ENCODE data around the gene DGKH.

DGKH gene

DNA sequence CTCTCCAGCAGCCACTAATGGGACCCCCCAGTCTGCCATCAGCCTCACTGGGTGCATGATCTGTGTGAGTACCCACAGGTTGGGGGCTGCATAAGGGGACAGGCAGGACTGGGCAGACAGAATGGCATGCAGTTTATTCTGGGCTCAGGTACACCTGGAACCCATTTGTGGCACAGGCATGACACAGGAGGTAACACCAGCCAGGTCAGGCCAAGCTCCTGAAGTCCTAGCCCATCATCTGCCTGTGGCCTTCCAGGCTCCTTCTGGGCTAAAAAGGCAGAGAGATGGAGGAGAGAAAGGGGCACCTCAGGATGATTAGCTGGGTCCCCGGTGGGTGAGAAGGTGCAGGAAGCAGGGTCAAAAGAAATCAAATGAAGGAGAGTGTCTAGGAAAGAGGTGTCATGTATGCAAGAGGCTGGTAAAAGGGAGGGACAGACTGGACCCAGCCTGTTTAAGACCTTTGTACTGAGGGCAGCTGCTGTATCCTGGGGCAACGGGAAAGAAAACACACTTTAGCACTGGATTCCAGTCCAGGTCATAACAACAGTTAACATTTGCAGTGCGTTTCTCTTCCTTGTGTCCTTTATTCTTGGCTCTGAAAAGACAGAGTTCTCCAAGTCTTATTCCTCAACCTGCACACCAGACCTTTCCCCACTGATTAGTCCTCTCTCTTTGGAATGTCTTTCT lies 20.2 kb upstream of the DGKH start:
- no peak for ATAC-seq (replicated peaks)
- H3K9me3 Mint-ChIP-seq, result no peaks in the 10 kb centered on the region
- no peaks in the 10 kb centered on the region for H3K36me3 Mint-ChIP-seq (ENCODE audit: insufficient read depth)
- peaks cover 23 to 25% of the 10 kb centered on the region in 2 donors for H3K27me3 Mint-ChIP-seq
- H3K4me1 Mint-ChIP-seq (ENCODE audit: low read depth in 2 of 2), result no peaks in the 10 kb centered on the region
- H3K27ac Mint-ChIP-seq, result no peak overlapping the region
- no peak for DNase-seq
- H3K4me3 Mint-ChIP-seq, result no peak overlapping the region

DNA sequence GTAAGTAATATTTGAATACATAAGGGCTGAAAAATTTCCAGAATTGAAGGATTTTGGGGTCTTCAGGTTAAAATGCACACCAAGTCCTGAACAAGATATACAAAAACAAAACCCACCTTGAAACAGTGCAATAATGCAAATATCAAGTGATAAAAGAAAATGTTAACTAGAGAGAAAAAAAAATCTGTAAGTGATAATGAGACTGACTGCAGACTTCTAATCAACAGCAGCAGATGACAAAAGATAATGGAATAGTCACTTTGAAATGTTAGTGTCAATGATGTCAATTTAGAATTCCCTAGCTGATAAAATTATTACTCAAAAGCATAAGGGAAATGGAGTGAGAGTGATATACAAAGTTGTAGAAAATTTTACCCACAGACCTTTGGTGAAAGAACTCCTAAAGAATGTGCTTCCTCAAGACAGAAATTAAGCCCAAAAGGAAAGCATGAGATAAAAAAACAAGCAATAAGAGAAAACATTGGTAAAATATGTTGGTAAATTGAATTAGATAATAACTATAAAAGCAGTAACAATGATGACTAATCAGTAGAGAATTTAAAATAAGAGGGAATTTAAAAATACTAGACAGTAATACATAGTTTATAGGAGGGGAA lies 12.4 kb upstream of the DGKH start:
- no peaks in the 10 kb centered on the region for H3K27me3 Mint-ChIP-seq
- DNase-seq (no peak), ATAC-seq (replicated peaks) (no peak)
- peaks cover 10% of the 10 kb centered on the region for H3K36me3 Mint-ChIP-seq (ENCODE audit: insufficient read depth)
- no peak overlapping the region for H3K4me3 Mint-ChIP-seq
- no peaks in the 10 kb centered on the region for H3K9me3 Mint-ChIP-seq
- peaks cover 6 to 9% of the 10 kb centered on the region in 2 donors for H3K4me1 Mint-ChIP-seq (ENCODE audit: low read depth in 2 of 2)
- H3K27ac Mint-ChIP-seq, result no peak overlapping the region

DNA sequence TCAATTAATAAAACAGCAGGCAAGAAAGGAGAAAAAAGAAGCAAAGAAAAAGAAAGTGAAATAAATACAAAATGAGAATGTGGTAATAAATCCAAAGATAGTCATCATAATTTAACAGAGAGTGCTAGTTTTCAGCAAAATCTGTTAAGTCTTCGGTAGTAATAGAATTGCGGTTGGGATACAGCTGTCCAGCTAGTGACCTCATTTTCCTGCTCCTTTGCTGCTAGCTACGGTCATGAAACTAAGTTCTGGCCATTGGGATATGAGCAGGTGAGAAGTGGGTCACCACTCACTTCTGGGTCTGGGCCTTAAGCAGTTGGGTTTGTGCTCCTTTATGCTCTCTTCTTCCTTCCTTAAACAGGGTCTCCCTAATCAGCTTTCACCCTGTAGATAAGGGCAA lies 11.7 kb upstream of the DGKH start:
- H3K9me3 Mint-ChIP-seq, result no peaks in the 10 kb centered on the region
- ATAC-seq (replicated peaks) (no peak), DNase-seq (no peak)
- H3K36me3 Mint-ChIP-seq (ENCODE audit: insufficient read depth), result peaks cover 10% of the 10 kb centered on the region
- no peak overlapping the region for H3K4me3 Mint-ChIP-seq
- peaks cover 9 to 13% of the 10 kb centered on the region in 2 donors for H3K4me1 Mint-ChIP-seq (ENCODE audit: low read depth in 2 of 2)
- H3K27ac Mint-ChIP-seq, result no peak overlapping the region
- no peaks in the 10 kb centered on the region for H3K27me3 Mint-ChIP-seq

DNA sequence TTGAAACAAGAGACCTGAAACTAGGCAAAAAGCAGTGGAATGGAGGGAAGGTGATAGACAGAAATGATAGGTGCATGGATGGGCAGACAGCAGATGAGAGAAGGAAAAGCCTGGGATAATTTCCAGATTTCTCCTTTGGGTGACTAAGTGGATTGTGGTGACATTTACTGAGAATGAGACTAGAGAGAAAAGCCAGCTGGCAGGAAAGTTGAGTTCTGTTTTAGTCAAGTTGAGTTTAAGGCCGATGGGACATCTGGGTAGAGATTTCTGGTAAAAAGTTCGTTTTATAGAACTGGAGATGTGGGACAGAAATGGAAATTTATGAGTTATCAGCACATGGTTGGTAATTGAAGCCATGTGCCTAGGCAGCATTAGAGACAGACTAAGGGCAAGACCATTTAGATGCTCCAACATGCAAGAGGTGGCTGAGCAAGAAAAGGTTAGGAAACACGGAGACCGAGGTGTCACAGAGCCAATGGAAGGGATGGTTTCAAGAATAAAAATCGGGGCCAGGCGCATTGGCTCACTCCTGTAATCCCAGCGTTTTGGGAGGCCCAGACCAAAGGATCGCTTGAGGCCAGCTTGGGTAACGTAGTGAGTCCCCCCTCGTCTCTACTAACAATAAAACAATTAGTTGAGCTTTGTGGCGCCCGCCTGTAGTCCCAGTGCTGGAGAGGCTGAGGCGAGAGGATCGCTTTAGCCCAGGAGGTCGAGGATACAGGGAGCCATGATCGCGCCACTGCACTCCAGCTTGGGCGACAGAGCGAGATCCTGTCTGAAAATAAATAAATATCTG lies 9.6 kb upstream of the DGKH start:
- ATAC-seq (replicated peaks) (no peak), DNase-seq (no peak)
- Mint-ChIP-seq H3K27ac (peak overlapping the region; percentile 23 to 27), H3K9me3 (no peaks in the 10 kb centered on the region), H3K27me3 (no peaks in the 10 kb centered on the region), H3K4me1 (ENCODE audit: low read depth in 2 of 2) (peaks cover 13 to 17% of the 10 kb centered on the region in 2 donors), H3K36me3 (ENCODE audit: insufficient read depth) (peaks cover 13% of the 10 kb centered on the region), H3K4me3 (peak overlapping the region; percentile 87 to 92)

DNA sequence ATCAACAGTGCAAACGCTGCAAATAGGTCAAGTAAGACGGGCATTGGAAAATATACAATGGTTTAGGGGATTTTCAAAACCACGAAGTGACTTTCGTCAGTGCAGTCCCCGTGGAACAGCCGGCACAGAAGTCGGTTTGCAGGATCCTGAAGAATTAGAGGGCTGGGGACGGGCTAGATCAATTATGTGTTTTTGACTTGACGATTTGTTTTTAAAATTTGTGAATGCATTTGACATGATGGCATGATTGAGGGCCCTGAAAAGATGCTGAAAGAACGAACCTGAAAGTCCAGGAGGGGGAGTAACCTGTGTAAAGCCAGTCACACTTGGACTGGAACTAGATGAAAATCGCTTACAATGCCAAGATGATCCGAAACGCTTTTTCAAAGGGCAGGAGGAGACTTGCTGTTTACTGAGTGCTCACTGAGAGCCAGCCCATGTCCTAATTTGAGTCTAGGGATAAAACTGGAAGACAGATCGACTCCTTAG lies 8.9 kb upstream of the DGKH start:
- H3K9me3 Mint-ChIP-seq, result no peaks in the 10 kb centered on the region
- ATAC-seq (replicated peaks) (peak; percentile 10), DNase-seq (no peak)
- peaks cover 13 to 17% of the 10 kb centered on the region in 2 donors for H3K4me1 Mint-ChIP-seq (ENCODE audit: low read depth in 2 of 2)
- peak overlapping the region; percentile 23 to 27 for H3K27ac Mint-ChIP-seq
- peak overlapping the region; percentile 87 to 92 for H3K4me3 Mint-ChIP-seq
- H3K36me3 Mint-ChIP-seq (ENCODE audit: insufficient read depth), result peaks cover 13% of the 10 kb centered on the region
- H3K27me3 Mint-ChIP-seq, result no peaks in the 10 kb centered on the region

DNA sequence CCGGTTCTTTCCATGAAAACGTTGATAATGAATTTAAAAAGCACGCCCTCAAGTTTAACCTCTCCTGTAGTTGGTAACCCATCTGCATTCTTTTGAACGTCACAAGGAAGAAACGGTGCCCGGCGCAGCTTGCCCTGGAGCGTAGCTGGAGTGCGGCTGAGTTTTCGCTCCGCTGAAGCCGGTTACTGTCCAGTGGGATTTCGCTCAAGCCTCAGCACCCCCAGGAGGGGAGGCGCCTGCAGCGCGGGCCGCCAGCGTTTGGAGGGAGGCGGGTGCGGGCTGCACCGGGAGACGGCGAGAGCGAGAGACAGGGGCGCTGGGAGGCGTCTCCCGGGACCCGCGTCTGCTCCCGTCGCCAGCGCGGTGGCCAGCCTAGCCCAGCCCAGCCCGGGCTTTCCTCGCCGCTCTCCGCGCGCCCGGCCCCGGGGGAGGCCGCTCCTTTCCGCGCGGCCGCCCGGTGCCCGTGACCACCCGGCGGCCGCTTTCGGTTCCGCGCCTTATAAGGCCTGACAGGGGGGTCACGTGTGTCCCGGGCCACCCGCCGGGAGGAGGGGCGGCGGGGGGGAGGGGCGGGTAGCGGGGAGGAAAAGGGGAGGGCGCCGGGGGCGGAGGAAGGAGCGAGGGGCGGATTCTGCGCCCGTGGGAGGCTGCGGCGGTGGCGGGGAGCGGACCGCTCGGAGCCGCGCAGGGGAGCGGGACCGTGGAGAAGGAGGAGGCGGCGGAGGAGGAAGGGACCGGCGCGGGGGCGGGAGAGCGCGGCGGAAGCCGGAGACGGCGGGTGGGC lies 8.3 kb upstream of the DGKH start:
- no peaks in the 10 kb centered on the region for H3K27me3 Mint-ChIP-seq
- H3K4me3 Mint-ChIP-seq, result peak overlapping the region; percentile 87 to 92
- H3K36me3 Mint-ChIP-seq (ENCODE audit: insufficient read depth), result peaks cover 13% of the 10 kb centered on the region
- H3K27ac Mint-ChIP-seq, result peak overlapping the region; percentile 23 to 27
- peak; percentile 73 to 76 (median 76) for DNase-seq
- peaks cover 13 to 17% of the 10 kb centered on the region in 2 donors for H3K4me1 Mint-ChIP-seq (ENCODE audit: low read depth in 2 of 2)
- ATAC-seq (replicated peaks), result peak; percentile 80
- H3K9me3 Mint-ChIP-seq, result no peaks in the 10 kb centered on the region

DNA sequence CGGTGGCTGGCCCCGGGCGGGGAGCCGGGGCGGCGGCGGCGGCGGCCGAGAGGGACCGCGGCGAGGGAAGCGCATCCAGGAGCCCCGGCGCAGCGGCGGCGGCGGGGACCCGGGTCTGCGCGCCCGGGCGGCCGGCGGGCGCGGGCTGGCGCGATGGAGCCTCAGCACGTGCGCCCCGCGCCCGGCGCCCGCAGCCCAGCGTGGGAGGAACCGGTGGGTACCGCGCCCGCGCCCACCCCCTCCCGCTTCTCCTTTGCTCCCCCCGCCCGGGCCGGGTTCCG lies 7.8 kb upstream of the DGKH start:
- no peaks in the 10 kb centered on the region for H3K9me3 Mint-ChIP-seq
- H3K4me3 Mint-ChIP-seq, result peak overlapping the region; percentile 87 to 92
- peaks cover 13 to 17% of the 10 kb centered on the region in 2 donors for H3K4me1 Mint-ChIP-seq (ENCODE audit: low read depth in 2 of 2)
- H3K36me3 Mint-ChIP-seq (ENCODE audit: insufficient read depth), result peaks cover 13% of the 10 kb centered on the region
- no peaks in the 10 kb centered on the region for H3K27me3 Mint-ChIP-seq
- H3K27ac Mint-ChIP-seq, result no peak overlapping the region
- ATAC-seq (replicated peaks) (no peak), DNase-seq (peak in 1 of 3 experiments; percentile 8)

DNA sequence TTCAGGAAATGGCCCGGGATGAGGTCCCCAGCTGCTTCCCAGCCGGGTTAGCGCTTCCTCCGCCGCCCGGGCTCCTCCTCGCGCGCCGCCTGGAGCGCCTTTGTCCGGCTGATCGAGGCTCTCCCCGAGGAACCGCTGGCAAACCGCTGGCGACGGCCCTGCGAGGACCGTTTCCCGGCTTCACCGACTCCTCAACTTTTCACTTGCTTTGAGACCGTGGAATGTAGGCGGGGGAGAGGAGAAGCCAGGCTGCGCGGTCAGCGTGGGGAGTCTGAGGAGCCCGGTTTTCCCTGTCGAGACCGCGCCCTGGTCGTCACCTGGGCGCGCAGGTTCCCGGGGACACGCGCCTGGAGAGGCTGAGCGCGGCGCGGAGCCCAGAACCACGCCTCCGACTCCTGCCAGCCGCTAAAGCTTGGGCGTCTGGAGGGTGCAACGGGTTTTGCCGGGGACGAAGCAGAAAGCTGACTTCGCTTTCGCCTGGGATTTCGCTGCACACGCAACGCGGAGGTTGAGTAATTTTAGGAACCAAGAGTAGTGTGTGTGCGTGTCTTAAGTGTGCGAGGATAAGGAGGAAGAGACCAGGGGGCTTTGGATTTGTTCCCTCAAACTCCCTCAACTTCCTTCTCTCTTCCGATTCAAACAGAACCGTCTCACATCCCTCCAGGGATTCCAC lies 7.3 kb upstream of the DGKH start:
- peak; percentile 0 for ATAC-seq (replicated peaks)
- Mint-ChIP-seq H3K27me3 (no peaks in the 10 kb centered on the region), H3K4me3 (peak overlapping the region; percentile 80 to 92)

DNA sequence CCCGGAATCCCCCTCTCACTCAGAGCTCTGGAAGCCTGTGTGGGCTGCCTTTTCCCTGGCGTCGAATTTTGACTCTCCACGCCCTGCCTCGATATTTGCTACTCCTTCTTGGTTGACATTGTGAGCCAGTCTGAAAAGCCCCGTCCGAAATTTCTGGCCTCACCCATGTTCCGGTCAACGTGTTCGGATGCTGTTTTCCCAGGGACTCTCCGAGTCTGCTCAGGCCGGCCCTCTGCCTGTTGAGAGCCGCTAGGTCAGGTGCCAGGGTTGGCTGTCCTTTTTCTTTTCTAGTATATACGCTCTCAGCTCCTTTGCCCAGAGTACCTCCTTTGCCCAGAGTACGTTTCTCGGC lies 6.8 kb upstream of the DGKH start:
- H3K4me1 Mint-ChIP-seq (ENCODE audit: low read depth in 2 of 2), result peaks cover 13 to 17% of the 10 kb centered on the region in 2 donors
- H3K4me3 Mint-ChIP-seq, result peak overlapping the region; percentile 80 to 92
- H3K27ac Mint-ChIP-seq, result peak overlapping the region; percentile 13 to 87
- no peaks in the 10 kb centered on the region for H3K27me3 Mint-ChIP-seq
- ATAC-seq (replicated peaks) (no peak), DNase-seq (no peak)
- no peaks in the 10 kb centered on the region for H3K9me3 Mint-ChIP-seq
- H3K36me3 Mint-ChIP-seq (ENCODE audit: insufficient read depth), result peaks cover 13% of the 10 kb centered on the region

More for the DNA sequence above, 7.3 kb upstream of the DGKH start:
- H3K27ac Mint-ChIP-seq, result peak overlapping the region; percentile 13 to 87
- no peaks in the 10 kb centered on the region for H3K9me3 Mint-ChIP-seq
- H3K36me3 Mint-ChIP-seq (ENCODE audit: insufficient read depth), result peaks cover 13% of the 10 kb centered on the region
- peaks cover 13 to 17% of the 10 kb centered on the region in 2 donors for H3K4me1 Mint-ChIP-seq (ENCODE audit: low read depth in 2 of 2)
- DNase-seq, result peak; percentile 6 to 20 (median 10)

DNA sequence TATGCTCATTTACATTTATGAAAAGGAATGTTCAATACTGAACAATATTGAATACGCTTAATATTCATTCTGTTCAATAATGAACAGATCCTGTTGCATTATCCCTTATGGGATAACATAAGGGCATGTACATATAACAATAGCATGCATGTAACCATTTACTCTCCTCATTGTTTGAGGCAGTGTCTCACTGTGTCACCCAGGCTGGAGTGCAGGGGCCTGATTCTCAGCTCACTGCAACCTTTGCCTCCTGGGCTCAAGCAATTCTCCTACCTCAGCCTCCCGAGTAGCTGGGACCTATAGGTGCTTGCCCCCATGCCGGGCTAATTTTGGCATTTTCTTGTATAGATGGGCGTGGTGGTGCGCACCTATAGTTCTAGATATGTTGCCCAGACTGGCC lies 4.8 kb upstream of the DGKH start:
- ATAC-seq (replicated peaks) (no peak), DNase-seq (no peak)
- H3K27ac Mint-ChIP-seq, result no peak overlapping the region
- peaks cover 13% of the 10 kb centered on the region for H3K36me3 Mint-ChIP-seq (ENCODE audit: insufficient read depth)
- H3K4me3 Mint-ChIP-seq, result no peak overlapping the region
- H3K4me1 Mint-ChIP-seq (ENCODE audit: low read depth in 2 of 2), result peaks cover 20 to 26% of the 10 kb centered on the region in 2 donors
- no peaks in the 10 kb centered on the region for H3K27me3 Mint-ChIP-seq
- no peaks in the 10 kb centered on the region for H3K9me3 Mint-ChIP-seq

DNA sequence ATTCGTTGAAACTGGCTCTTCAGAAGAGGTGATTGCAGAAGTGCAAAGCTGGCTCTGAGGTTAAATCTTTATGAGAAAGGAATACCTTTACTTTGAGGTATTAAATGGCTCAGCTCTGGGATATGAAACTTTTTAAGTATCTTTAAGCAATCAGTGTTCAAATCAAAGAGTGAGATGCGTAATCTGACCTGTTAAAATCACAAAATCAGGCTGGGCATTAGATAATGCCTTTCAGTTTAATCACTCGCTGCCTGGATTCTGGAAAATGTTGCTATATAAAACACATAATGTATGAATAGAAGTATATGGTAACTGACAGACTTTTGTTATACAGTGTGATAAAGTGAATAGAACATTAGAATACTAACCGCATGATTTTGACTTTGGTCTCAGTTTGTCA lies 2.0 kb upstream of the DGKH start:
- DNase-seq, result no peak
- H3K27ac Mint-ChIP-seq, result no peak overlapping the region
- no peak for ATAC-seq (replicated peaks)
- H3K9me3 Mint-ChIP-seq, result no peaks in the 10 kb centered on the region
- H3K4me1 Mint-ChIP-seq (ENCODE audit: low read depth in 2 of 2), result peaks cover 13 to 16% of the 10 kb centered on the region in 2 donors
- H3K36me3 Mint-ChIP-seq (ENCODE audit: insufficient read depth), result peaks cover 3% of the 10 kb centered on the region
- H3K27me3 Mint-ChIP-seq, result no peaks in the 10 kb centered on the region
- H3K4me3 Mint-ChIP-seq, result no peak overlapping the region

DNA sequence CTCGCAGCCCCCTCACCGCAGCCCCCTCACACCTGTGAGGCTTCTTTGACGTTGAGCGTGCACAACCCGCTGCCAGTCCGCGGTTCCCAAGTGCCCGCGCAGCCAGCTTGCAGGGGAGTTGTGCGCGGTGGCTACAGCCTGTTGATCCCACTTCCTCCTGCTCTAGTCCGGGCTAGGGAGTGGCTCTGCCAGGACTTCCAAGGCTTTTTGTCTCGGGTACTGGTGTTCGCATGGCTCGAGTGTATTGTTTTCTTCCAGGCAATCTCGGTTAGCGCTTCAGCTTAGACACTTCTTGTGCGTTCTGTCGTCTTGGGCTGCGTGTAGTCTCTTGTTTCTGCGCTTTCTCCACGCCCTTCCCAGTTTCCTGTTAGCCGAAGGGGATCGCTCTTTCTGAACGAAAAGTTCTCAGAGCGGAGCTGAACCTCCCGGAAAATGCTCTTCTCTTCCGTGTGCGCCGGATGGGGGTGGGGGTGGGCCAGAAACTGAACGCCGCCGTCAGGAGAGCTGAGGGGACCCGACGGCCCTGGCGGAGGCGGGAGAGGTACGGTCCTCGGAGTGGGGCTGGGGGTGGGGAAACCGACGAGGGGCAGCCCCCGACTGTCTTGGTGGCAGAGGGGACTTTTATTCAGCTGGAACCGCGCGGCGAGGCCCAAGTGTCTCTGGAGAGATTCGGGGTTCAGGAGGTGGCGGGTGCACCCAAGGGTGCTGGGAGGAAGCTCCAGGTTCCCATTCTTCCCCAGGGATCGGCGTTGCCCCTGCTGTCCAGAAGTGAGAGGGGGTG lies 697 bp upstream of the DGKH start:
- Mint-ChIP-seq H3K27ac (peak overlapping the region; percentile 69 to 85), H3K4me3 (peak overlapping the region; percentile 91 to 94), H3K27me3 (no peaks in the 10 kb centered on the region), H3K36me3 (ENCODE audit: insufficient read depth) (no peaks in the 10 kb centered on the region), H3K4me1 (ENCODE audit: low read depth in 2 of 2) (peaks cover 12% of the 10 kb centered on the region in 2 donors), H3K9me3 (no peaks in the 10 kb centered on the region)
- ATAC-seq (replicated peaks) (peak; percentile 25), DNase-seq (peak in 1 of 3 experiments; percentile 12)
